DND-41 (cell line): Measurements from ENCODE around the gene MYBBP1A.
A peak's percentile ranks its signal among the peaks of the same experiment; 100 is the strongest.

Source experiments
- ATAC-seq: fragments of 200-7000 bp; cut with Tn5 transposase; 3 replicates; pipeline ENCODE4 v1.9.1; 2021; ENCODE audit warnings: low read depth; ENCODE audit not compliant: insufficient read depth
- DNase-seq: peaks from one replicate; pipeline ENCODE4 v3.0.0-alpha.2; 2020
- H2AFZ ChIP-seq: 2 replicates; pipeline ENCODE4 v1.6.0; 2012; ENCODE audit warnings: low read depth, low read length
- H3K27ac ChIP-seq: 2 replicates; pipeline ENCODE4 v1.5.1; 2012; ENCODE audit warnings: low read length, inconsistent platforms
- H3K27me3 ChIP-seq: fragments of 200-600 bp; sonication (generic); 2 replicates; pipeline ENCODE4 v1.6.0; 2012; ENCODE audit warnings: low read length, mild to moderate bottlenecking, inconsistent platforms; ENCODE audit not compliant: insufficient read depth, poor library complexity
- H3K36me3 ChIP-seq: 2 replicates; pipeline ENCODE4 v1.5.1; 2012; ENCODE audit warnings: low read length, inconsistent platforms; ENCODE audit not compliant: insufficient read depth
- H3K4me1 ChIP-seq: 2 replicates; pipeline ENCODE4 v1.5.1; 2012; ENCODE audit warnings: mild to moderate bottlenecking, low read length; ENCODE audit not compliant: insufficient read depth
- H3K4me2 ChIP-seq: 2 replicates; pipeline ENCODE4 v1.6.0; 2012; ENCODE audit warnings: mild to moderate bottlenecking, moderate library complexity, low read length, inconsistent platforms; ENCODE audit not compliant: insufficient read depth
- H3K4me3 ChIP-seq, 2 experiments: fragments of 200-600 bp in 1 of 2; shearing (Covaris generic) in 1 of 2; 2 replicates each; pipeline ENCODE4 v1.5.1; 2012 to 2016; ENCODE audit warnings: inconsistent platforms in 2 of 2, low read length in 2 of 2, mild to moderate bottlenecking in 2 of 2, low read depth in 1 of 2, moderate library complexity in 1 of 2
- H3K79me2 ChIP-seq: 2 replicates; pipeline ENCODE4 v1.6.0; 2012; ENCODE audit warnings: low read length, inconsistent platforms; ENCODE audit not compliant: insufficient read depth
- H3K9ac ChIP-seq: 2 replicates; pipeline ENCODE4 v1.6.0; 2012; ENCODE audit warnings: low read depth, mild to moderate bottlenecking, inconsistent platforms, low read length, moderate library complexity
- H3K9me3 ChIP-seq: 2 replicates; pipeline ENCODE4 v1.5.1; 2012; ENCODE audit warnings: low read length, moderate library complexity, mild to moderate bottlenecking, inconsistent platforms; ENCODE audit not compliant: insufficient read depth, severe bottlenecking
- H4K20me1 ChIP-seq: 2 replicates; pipeline ENCODE4 v1.6.0; 2012; ENCODE audit warnings: low read length; ENCODE audit not compliant: insufficient read depth
- CTCF ChIP-seq: IDR thresholded peaks from 2 replicates; pipeline ENCODE4 v1.5.1; 2012; ENCODE audit warnings: borderline replicate concordance, low read length, moderate library complexity, mild to moderate bottlenecking; ENCODE audit not compliant: poor library complexity, severe bottlenecking; ENCODE audit errors: extremely low read depth
- EZH2 ChIP-seq: IDR thresholded peaks from 3 replicates; pipeline ENCODE4 v1.6.1; 2012; ENCODE audit warnings: borderline replicate concordance, low read depth, mild to moderate bottlenecking, moderate library complexity, low read length, inconsistent platforms; ENCODE audit not compliant: severe bottlenecking

MYBBP1A gene

GRCh38 chr17:4509923-4510617 is 45.1 kb downstream of the MYBBP1A start:
- Histone ChIP-seq H2AFZ (no peak overlapping the region), H3K79me2 (no peaks in the 10 kb centered on the region), H3K9me3 (no peaks in the 10 kb centered on the region), H3K36me3 (no peaks in the 10 kb centered on the region), H3K27me3 (no peaks in the 10 kb centered on the region), H3K4me1 (no peaks in the 10 kb centered on the region), H3K9ac (no peak overlapping the region), H3K4me2 (no peak overlapping the region), H3K27ac (no peak overlapping the region), H4K20me1 (peaks cover 9% of the 10 kb centered on the region), H3K4me3 (no peak overlapping the region)
- no peak for TF ChIP-seq EZH2
- no peak for TF ChIP-seq CTCF
- no peak for DNase-seq
- no peak for ATAC-seq

DNA sequence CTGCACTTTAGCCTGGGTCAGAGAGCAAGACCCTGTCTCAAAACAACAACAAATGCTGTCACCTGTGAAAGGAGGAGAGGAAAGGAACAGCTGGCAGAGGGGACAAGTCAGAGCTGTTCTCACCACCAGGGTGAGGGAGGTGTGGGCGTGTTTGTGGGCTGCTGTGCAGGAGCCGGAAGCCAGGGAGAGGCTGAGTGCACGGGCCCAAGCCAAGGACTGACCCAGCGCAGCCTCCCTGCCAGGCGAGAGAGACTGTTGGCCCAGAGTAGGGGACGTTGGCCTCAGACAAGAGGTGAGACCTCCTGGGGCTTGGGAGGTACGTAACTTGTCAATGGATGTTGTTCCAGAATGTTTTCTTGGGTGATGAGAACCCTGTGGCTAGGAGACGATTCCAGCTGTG is 45.8 kb downstream of the MYBBP1A start:
- TF ChIP-seq CTCF (no peak), EZH2 (no peak)
- no peak overlapping the region for H3K4me3 ChIP-seq
- H3K4me2 ChIP-seq: no peak overlapping the region
- H3K4me1 ChIP-seq: no peaks in the 10 kb centered on the region
- no peak overlapping the region for H3K9ac ChIP-seq
- ATAC-seq (peak; percentile 66; the same call in 2 of the 3 replicates), DNase-seq (peak; percentile 21)
- H3K36me3 ChIP-seq: no peaks in the 10 kb centered on the region
- H4K20me1 ChIP-seq: peaks cover 9% of the 10 kb centered on the region
- no peaks in the 10 kb centered on the region for H3K79me2 ChIP-seq
- no peaks in the 10 kb centered on the region for H3K27me3 ChIP-seq
- no peak overlapping the region for H2AFZ ChIP-seq
- H3K27ac ChIP-seq: no peak overlapping the region
- no peaks in the 10 kb centered on the region for H3K9me3 ChIP-seq

DNA sequence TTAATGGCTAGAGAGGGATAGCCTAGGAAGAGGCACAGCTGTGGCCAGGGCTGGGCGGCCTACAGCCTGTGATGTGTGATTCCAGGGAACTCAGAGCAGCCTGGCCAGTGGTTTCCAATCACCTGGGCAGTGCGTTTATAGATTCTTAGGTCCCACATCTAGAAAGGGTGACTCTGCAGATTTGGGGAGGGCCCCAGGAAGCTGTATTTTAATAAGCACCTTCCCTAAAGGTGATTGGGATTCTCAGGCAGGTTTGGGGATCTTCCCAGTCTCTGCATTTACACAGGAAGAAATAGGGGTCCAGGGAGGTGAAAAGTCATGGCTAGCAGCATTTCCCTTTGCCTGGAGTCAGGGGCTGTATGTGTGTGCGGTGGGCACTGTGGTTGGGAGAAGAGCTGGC is 47.0 kb downstream of the MYBBP1A start:
- Histone ChIP-seq H3K27ac (no peak overlapping the region), H3K4me1 (peaks cover 3% of the 10 kb centered on the region; the same call in 1 of the 2 replicates), H3K36me3 (no peaks in the 10 kb centered on the region), H3K4me3 (no peak overlapping the region), H3K27me3 (no peaks in the 10 kb centered on the region), H3K4me2 (no peak overlapping the region), H3K9ac (no peak overlapping the region), H4K20me1 (peaks cover 9% of the 10 kb centered on the region), H3K9me3 (no peaks in the 10 kb centered on the region), H3K79me2 (no peaks in the 10 kb centered on the region), H2AFZ (no peak overlapping the region)
- DNase-seq (no peak), ATAC-seq (no peak)
- TF ChIP-seq EZH2: no peak
- TF ChIP-seq CTCF: no peak
